DMS114 treated with DMSO at 0.1 percent for 48 hours (cell line): ENCODE measurements around the gene IREB2.
"Not testable (repeated sequence)": the region's sequence is repeated elsewhere in the genome, so short reads cannot be mapped to it uniquely, and the experiment has no call there.

Experiments
- DNase-seq: peaks from one replicate; lab custom pipeline; 2025; ENCODE audit not compliant: unreplicated experiment; lab: John Stamatoyannopoulos, UW

IREB2 gene

DNA sequence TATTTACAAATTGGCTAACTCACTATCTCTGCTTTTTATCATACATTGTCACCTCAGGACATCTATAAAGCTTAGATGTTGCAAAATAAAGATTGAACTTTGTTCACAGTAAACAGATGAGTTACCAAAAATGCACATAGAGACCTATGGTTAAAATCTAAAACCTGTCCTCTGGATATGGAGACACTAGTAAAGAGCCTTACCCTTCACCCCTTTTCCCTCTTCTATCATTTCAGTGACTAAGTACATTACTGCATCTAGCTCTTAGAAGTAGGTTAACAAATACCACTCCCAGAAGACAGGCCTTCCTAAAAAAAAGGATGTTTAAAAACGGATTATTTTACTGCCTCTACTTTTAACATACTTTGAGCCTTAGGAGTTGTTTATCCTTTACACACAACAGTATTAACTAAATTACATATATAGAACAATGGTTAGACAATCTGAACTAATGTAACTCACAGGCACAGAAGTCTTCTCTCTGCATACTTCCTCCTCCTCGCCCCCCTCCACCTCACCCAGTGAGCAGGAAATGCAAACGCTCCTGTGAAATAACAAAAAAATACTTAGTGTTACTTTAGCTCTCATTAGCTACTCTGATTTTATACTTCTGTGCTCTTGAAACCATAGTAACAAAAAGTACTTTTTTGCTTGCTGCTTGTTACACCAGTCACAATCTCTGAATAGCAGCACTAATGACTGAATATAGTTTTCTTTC, 23.3 kb downstream of the IREB2 start:
- no peak for DNase-seq

GRCh38 chr15:78469031-78469430, 31.0 kb downstream of the IREB2 start:
- DNase-seq = no peak

- DNase-seq = no peak
These were observed 39.3 kb downstream of the IREB2 start for GRCh38 chr15:78477295-78477694.

DNA sequence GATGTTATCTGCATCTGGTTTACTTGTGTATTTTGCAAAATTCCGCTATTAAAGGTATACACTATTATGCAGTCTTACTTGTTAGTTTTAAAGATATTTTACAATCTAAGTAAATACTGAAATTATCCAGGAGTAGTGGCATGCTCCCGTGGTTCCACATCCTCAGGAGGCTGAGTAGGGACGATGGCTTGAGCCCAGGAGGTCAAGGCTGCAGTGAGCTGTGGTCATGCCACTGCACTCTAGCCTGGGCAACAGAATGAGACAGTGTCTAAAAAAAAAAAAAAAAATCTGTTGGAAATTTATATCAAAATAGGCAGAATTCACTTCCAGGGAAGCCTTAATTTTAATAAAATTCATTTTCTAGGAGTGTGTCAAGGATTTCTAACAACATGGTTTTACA, 41.6 kb downstream of the IREB2 start:
- DNase-seq = no peak

GRCh38 chr15:78481917-78482316, 43.9 kb downstream of the IREB2 start:
- DNase-seq = no peak

- no peak for DNase-seq
These were observed 54.9 kb downstream of the IREB2 start for GRCh38 chr15:78492872-78493271.

DNA sequence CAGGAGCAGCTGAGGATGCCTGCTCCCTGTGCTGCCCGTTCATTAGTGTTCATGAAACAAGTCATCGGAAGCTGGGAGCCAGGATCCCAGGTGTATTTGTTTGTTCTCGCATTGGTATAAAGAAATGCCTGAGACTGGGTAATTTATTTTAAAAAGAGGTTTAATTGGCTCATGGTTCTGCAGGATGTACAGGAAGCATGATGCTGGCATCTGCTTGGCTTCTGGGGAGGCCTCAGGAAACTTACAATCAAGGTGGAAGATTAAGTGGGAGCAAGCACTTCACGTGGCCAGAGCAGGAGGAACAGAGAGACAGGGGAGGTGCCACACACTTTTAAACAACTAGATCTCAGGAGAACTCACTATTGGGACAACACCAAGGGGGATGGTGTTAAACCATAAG, 63.8 kb downstream of the IREB2 start:
- no peak for DNase-seq

DNA sequence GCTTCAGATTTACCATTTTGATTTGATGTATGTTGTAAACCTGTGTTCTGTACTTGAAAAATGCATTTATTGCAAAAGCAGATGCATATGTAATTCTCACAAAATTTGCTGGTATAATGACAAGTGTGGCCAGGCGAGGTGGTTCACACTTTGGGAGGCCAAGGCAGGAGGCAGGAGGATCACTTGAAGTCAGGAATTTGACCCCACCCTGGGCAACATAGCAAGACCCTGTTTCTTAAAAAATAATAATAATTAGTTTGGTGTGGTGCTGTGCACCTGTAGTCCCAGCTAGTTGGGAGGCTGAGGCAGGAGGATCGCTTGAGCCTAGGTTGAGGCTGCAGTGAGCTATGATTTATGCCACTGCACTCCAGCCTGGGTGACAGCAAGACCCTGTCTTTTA, 64.6 kb downstream of the IREB2 start:
- no peak for DNase-seq

GRCh38 chr15:78506971-78507830, 69.2 kb downstream of the IREB2 start, which contains the start of gene HYKK:
Gene HYKK (plus strand): TSS chr15:78507577. CDS start chr15:78513089, 5,512 bp downstream.
- DNase-seq = peak; percentile 99

DNA sequence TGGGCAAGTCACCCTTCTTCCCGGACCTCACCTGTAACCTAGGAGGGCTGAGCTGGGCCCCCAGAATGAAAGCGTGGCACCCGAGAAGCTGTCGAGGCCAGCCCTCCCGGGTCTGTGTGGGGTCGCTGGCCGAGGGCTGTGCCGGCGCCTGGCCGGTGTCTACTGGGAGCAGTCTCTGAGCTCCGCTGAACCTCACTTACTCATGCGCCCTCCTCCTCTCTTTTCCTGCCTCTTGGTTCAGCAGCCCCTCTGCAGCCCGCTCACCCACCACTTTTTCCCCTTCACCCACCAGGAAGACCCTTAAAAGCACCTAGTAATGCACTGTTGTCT, 69.8 kb downstream of the IREB2 start:
- no peak for DNase-seq

DNA sequence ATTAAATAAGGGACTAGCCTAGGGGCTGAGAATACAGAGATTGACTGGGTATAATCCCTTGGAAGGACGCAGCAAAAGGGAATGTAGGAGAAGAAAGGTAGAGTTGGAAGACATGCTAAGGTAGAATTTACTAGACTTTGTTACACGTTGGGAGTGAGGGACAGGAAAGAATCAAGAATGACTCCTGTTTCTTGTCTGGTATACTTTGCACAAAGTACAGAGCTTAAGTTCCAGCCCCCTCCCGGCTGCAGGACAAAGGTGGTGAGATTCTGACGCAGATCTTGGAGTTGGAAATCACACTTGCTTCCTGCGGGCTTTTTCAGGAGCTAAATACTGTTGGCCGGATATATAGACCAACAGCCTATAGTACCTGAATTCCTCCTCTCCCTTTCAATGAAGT, 70.3 kb downstream of the IREB2 start:
- no peak for DNase-seq

DNA sequence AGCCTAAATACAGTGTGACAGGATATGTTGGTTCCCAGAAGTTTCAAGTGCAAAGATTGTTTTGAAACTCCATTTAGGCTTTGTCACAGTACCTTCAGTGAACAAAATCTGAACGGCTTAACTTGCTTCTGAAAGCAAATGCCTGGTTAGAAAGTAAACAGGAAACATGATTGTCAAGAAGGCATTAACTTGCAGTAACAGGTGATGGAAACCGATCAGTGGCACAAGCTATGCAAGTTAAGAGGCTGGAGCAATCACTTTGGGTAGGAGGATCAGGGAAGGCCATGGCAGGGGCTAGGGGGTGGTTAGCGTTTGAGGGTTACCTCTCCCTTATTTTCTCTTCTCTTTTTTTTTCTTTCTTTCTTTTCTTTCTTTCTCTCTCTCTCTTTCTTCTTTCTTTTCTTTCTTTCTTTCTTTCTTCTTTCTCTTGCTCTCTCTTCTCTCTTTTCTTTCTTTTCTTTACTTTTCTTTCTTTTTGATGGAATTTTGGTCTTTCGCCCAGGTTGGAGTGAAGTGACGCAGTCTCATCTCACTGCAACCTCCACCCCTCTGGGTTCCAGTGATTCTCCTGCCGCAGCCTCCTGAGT, 71.8 kb downstream of the IREB2 start:
- no peak for DNase-seq

DNA sequence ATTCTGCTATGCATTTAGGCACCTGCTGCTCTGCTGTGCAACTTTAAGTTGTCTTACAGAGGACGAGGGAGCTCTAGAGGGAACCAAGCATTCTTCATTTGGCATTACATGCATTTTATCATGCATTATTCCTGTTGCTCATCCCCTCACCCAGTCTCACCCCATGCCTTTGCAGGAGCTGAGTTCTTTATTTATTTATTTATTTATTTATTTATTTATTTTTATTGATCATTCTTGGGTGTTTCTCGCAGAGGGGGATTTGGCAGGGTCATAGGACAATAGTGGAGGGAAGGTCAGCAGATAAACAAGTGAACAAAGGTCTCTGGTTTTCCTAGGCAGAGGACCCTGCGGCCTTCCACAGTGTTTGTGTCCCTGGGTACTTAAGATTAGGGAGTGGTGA, 82.0 kb downstream of the IREB2 start:
- DNase-seq = not testable (repeated sequence)

DNA sequence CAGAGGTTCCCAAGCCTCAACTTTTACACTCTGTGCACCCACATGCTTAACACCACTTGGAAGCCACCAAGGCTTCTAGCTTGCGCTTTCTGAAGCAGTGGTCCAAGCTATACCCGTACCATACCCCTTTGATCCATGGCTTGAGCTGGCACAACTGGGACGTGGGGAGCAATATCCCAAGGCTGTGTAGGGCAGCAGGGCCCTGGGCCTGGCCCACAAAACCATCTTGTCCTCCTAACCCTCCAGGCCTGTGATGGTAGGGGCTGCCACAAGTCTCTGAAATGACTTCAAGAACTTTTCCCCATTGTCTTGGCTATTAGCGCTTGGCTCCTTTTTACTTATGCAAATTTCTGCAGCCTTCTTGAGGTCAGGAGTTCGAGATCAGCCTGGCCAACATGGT, 86.2 kb downstream of the IREB2 start:
- DNase-seq = no peak

- DNase-seq = no peak
These were observed 89.3 kb downstream of the IREB2 start for GRCh38 chr15:78527325-78527724.

- no peak for DNase-seq
These were observed 95.3 kb downstream of the IREB2 start for GRCh38 chr15:78533331-78533730.

- no peak for DNase-seq
These were observed 98.1 kb downstream of the IREB2 start for GRCh38 chr15:78536134-78536533.

- no peak for DNase-seq
These were observed 99.4 kb downstream of the IREB2 start for GRCh38 chr15:78537266-78537905.

- DNase-seq = no peak
These were observed 100.3 kb downstream of the IREB2 start for GRCh38 chr15:78538358-78538757.

- DNase-seq = not testable (repeated sequence)
These were observed 101.6 kb downstream of the IREB2 start for GRCh38 chr15:78539464-78540140.
